ENCODE results near the gene GGA2.

Gene GGA2

GRCh38 chr16:23506606-23506994, 3.7 kb downstream of the GGA2 start:
- DNase-seq (ENCODE audit: low read depth, low spot score): no peak
- H3K4me3 ChIP-seq (ENCODE audit: low read length): no peak overlapping the region

DNA sequence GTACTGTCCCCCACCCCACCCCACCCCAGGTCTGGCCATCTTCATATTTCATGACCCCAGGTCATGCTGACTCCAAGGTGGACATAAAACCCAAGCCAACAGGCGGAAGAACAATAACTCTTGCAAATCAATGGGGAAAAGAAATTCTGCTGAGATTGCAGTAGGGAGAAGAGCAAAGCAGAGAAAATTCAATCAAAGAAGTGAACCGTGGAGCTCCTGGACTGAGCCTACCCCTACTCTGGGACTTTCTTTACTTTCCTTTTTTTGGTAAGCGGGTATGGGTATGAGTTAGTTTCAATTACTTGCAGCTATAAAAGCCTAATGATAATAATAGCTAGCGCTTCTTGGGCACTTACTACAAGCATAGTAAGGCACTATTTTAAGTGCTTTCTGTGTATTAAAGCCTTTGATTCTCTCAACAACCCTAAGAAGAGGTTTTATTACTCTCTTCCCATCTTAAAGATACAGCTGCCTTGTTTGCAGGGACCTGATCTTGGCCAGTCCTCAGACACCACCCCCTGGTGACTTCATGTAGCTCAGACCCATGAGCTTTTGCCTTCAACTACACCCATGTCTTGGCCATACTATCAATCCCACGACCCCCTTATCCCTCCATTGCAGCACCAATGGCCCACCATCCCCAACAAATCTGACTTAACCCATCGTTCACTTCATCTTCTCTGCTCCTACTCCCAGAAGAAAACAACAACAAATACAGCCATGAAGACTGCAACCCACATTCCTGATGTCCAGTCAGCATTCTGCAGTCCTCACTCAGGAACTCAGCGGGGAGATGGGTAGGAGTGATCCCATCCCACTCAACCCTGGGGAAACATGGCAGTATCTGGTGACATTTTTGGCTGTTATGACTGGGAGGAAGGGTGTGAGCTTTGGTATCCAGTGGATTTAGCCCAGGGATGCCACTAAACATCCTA, 4.4 kb downstream of the GGA2 start:
- no peak overlapping the region for H3K4me3 ChIP-seq (ENCODE audit: low read length)
- no peak for DNase-seq (ENCODE audit: low read depth, low spot score)

DNA sequence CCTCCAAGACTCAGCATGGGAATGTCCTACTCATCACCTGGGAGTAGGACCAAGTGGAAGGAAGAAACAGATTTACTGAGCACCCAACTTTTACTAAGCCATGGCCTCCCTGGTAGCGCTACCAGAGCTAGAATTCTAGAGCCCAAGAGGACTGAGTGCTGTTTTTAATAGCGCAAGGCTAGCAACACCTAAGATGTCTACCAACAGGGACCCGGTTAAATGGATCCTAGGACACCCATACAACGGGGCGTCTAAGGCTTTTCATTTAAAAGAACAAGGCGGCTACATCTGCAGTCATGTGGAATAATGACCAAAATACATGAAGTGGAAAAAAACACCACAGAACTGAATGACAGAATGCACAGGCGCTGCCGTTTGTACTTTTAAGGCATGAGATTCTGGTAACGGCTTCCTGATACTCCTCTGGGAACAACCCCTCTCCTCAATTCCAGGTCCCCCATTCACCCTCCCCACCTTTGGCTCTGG, 5.1 kb downstream of the GGA2 start:
- H3K4me3 ChIP-seq (ENCODE audit: low read length): no peak overlapping the region
- no peak for DNase-seq (ENCODE audit: low read depth, low spot score)

DNA sequence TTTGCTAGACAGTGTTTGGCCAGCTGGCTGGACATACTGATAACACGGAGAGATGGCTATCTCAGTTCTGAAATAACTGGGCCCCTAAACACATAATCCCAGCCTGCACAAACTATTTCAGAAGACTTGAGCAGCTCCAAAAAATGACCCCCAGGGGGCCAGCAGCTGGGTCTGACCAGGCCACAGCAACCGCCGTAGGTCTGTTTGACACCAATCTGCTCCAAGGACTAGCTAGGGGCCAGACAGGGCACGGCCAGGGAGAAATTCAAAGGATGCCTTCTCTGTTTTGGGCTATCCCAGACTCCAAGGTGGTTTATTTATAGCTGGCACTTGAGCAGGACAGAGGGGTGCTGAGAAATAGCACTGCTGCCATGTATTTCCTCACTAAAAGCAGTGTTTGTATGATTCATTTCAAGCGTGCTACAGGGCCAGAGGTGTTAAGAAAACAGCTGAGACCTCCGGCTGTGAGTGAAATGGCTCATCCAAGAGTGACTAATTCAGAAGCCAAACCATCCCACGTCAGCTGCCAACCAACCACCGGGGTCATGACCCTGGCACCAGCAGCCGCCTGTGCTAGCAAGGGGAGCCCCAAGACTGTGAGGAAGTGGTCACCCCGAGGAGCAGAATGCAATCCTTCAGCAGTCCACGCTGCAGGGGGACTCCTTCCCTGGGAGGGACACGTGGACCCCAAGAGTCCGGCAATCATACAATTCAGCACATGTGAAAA, 5.7 kb downstream of the GGA2 start:
- H3K4me3 ChIP-seq (ENCODE audit: low read length): no peak overlapping the region
- no peak for DNase-seq (ENCODE audit: low read depth, low spot score)

DNA sequence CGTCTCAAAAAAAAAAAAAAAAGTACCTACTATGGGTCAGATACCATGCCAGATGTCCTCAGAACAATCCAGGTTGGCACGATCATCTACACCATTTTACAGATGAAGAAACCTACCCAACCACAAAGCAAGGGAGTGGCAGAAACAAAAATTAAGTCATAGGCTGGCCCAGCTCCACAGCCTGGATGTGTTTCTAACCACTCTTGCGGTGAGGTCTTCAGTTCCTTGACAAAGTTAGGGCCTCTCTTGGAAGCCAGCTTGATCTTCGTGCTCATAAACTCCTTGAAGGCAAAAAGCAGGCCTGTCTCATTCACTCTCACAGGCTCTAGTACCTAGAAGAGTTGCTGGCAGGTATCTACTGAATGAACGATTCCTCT, 6.2 kb downstream of the GGA2 start:
- no peak for DNase-seq (ENCODE audit: low read depth, low spot score)

DNA sequence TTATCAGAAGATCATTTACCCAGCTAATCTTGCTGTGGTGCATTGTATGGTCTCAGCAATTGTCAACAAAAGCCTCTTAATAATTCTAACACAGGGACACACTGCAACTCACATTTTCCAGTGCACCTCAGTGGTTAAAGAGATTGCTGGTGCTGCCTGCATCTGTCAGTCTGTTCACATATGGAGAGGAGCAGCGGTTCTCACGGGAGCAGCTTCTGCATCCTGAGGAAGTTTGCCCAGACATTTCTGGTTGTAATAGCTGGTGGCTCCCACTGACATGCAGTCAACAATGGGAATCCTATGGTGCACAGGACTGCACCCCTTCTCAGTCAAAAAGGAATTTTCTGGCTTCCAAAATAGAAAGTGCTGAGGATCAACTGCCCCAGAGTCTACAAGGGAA, 7.8 kb downstream of the GGA2 start:
- DNase-seq (ENCODE audit: low read depth, low spot score): no peak

More for the DNA sequence above, 6.2 kb downstream of the GGA2 start:
- H3K4me3 ChIP-seq (ENCODE audit: low read length): no peak overlapping the region

DNA sequence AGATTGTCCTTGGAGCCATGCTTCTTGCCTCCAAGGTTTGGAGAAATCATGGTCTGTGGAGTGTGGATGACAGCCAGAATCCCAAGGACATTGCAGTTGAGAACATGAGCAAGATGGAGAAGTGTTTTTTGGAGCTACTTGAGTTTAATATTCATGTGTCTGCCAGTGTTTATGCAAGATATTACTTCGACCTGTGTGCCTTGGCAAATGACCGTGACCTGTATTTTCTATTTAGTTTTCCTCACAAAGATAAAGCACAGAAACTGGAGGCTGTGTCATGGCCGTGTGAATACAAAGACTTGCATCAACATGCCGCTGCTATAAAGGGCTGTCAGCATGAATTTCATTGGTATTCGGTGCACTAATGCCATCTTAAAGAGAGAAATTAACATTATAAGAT, 9.0 kb downstream of the GGA2 start:
- H3K4me3 ChIP-seq (ENCODE audit: low read length): no peak overlapping the region
- no peak for DNase-seq (ENCODE audit: low read depth, low spot score)

More for the DNA sequence above, 7.8 kb downstream of the GGA2 start:
- H3K4me3 ChIP-seq (ENCODE audit: low read length): no peak overlapping the region

GRCh38 chr16:23500862-23501225, 9.4 kb downstream of the GGA2 start:
- no peak overlapping the region for H3K4me3 ChIP-seq (ENCODE audit: low read length)
- no peak for DNase-seq (ENCODE audit: low read depth, low spot score)

DNA sequence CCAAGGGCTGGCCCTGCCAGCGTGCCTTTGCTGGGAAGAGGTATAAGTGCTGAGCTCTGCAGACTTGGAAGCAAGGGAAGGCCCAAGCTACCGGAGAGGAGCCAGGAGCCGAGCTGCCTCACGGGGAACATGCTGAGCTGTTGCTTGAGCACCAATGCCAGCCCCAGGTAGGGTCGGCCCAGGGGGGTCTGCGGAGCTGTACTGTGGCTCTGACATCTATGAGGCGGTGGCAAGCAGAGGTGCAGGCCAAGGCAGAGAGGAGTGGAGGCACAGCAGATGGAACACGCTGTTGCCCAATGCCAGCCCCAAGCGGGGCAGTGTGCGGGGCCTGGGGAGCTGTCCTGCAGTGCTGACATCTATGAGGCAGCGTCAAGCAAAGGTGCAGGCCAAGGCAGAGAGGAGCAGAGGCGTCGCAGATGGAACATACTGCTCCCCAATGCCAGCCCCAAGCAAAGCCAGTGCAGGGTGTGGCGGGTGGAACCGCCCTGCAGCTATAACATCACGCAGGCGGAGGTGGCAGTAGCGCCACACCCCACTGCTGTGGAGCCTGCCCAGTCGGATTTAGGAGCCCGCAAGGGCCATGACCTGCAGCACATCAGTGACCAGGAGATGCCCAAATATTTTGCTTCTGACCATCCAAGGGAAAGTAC, 10.0 kb downstream of the GGA2 start:
- H3K4me3 ChIP-seq (ENCODE audit: low read length): no peak overlapping the region
- DNase-seq (ENCODE audit: low read depth, low spot score): no peak

- no peak for DNase-seq (ENCODE audit: low read depth, low spot score)
- no peak overlapping the region for H3K4me3 ChIP-seq (ENCODE audit: low read length)
Observed at GRCh38 chr16:23499801-23500200, 10.5 kb downstream of the GGA2 start.

DNA sequence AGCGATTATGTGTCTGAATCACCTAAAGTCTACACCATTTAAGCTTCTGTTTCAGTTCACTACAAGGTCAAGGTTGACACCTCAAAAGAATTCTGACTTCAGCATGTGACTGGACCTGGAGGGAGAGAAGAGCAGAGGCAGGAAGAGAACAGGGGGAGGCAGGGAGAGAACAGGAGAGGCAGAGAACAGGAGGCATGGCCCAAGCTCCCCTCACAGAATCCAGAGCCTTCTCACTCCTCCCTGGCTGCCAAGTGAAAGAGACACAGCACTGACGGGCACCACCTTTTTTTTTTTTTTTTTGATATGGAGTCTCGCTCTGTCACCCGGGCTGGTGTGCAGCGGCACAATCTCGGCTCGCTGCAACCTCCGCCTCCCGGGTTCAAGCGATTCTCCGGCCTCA, 11.4 kb downstream of the GGA2 start:
- H3K4me3 ChIP-seq (ENCODE audit: low read length): no peak overlapping the region
- DNase-seq (ENCODE audit: low read depth, low spot score): no peak

DNA sequence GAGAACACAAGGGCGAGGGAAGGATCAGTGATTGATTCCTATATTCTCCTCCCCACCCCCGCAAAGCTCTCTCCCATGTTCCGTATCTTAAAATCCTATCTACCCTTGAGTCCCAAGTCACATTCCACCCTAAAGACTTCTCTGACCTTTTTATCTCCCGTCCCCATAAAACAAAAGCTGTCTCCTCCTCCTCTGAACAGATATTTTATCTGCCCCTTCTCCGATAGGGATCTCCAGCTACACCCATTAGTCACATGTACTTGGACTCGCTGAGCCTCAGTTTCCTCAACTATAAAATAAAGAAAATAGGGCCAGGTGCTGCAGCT, 12.8 kb downstream of the GGA2 start:
- DNase-seq (ENCODE audit: low read depth, low spot score): no peak
- H3K4me3 ChIP-seq (ENCODE audit: low read length): no peak overlapping the region

DNA sequence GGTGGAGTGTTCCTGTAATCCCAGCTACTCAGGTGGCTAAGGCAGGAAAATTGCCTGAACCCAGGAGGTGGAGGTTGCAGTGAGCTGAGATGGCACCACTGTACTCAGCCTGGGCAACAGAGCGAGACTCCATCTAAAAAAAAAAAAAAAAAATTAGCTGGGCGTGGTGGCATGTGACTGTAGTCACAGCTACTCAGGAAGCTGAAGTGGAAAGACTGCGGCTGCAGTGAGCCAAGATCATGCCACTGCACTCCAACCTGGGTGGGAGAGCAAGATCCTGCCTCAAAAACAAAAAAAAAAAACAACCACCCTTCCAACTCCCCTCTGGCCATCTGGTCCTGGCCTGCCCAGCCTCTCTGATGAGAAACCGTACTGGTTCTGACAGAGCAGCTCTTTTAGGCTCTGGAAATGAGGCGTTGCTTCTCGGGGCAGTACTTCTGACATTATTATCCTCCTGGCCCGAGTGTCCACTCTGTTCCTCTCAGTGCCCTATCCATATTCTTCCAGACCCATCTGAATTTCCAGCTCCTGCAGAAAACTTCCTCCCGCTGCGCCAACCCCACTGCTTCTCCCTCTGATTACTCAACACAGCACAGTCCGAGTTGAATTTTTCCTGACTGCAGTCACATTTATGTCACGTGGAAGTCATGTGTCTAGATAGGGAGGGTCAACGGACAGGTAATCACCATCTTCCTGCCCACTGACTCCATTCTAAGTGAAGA, 13.3 kb downstream of the GGA2 start:
- DNase-seq (ENCODE audit: low read depth, low spot score): no peak
- H3K4me3 ChIP-seq (ENCODE audit: low read length): no peak overlapping the region

GRCh38 chr16:23495671-23496070, 14.6 kb downstream of the GGA2 start:
- no peak for DNase-seq (ENCODE audit: low read depth, low spot score)
- H3K4me3 ChIP-seq (ENCODE audit: low read length): no peak overlapping the region

GRCh38 chr16:23494188-23494587, 16.1 kb downstream of the GGA2 start:
- H3K4me3 ChIP-seq (ENCODE audit: low read length): no peak overlapping the region
- no peak for DNase-seq (ENCODE audit: low read depth, low spot score)

DNA sequence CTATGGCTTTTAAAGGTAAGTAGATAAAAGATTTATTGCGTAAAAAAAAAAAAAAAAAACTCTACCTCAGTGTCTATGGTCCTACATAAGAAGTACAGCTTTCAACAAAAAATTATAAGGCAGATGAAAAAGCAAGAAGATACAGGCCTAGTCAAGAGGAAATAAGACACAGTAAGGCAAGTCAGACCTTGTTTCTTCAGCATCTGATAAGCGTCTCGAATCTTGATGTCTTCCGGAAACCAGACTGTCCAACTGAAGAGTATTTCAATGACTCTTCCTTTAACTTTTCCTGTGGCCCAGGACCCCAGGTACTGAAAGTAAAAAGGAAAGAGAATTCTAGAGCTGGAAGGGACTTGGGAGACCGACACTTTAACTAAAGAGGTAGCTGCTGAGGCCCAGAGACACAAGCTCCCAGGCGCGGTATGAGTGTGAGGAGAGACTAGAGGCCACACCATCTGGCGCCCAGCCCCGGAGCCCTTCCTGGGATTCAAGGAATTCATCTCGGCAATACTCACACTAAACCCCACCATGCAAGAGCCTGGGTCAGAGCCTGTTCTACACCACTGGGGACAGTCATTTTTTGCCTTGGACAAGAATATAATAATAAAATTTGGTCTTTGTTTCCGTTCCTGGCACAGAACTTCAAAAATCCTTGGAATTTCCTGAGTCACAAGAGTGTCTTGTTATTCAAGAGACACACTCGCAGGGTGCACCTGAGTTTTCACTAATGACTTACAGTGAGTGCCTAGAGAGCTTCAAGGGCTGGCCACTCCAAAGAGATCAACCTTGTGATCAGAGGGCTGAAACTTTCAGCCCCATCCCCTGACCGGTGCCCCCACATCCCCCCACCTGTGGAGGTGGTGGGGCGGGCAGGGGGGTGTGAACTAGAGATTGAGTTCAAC, 18.6 kb downstream of the GGA2 start:
- DNase-seq (ENCODE audit: low read depth, low spot score): no peak
- no peak overlapping the region for H3K4me3 ChIP-seq (ENCODE audit: low read length)

DNA sequence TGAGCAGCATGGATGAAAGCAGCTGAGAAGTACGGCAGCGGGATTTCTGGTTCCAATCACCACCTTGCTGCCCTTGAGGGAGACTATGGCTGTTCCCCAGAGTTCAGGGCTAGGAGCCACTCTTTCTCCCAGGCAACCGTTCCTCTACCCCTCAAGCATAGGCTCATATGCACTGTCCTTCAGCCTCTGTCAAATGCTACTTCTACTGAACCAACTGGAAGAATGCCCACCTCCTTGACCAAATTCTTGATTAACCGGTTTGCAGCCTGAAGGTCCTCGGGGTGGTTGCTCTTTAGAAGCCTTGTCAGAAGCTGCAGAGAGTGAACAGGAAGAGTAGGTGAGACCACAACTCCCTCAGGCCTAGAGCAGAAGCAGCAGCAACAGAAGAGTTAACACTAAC, 23.8 kb downstream of the GGA2 start:
- no peak for DNase-seq (ENCODE audit: low read depth, low spot score)

GRCh38 chr16:23485841-23486240, 24.5 kb downstream of the GGA2 start:
- H3K4me3 ChIP-seq (ENCODE audit: low read length): no peak overlapping the region
- DNase-seq (ENCODE audit: low read depth, low spot score): no peak

More for the DNA sequence above, 23.8 kb downstream of the GGA2 start:
- no peak overlapping the region for H3K4me3 ChIP-seq (ENCODE audit: low read length)

DNA sequence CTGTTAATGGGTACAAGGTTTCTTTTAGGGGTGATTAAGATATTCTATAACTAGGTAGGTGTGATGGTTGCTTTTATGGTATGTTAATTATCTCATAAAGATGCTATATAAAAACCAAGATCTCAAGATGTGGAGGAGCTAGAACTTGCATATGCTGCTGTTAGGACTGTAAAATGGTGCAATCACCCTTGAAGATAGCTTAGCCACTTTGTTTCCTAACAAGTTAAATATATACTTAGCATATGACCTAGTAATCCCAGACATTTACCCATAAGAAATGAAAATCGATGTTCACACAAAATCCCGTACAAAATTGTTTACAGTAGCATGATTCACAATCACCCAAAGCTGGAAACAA, 25.1 kb downstream of the GGA2 start:
- no peak overlapping the region for H3K4me3 ChIP-seq (ENCODE audit: low read length)
- no peak for DNase-seq (ENCODE audit: low read depth, low spot score)
